NCI-H526 treated with DMSO at 0.1 percent for 48 hours (cell line): ENCODE results near the gene DELE1.
"Not testable (repeated sequence)": the region's sequence is repeated elsewhere in the genome, so short reads cannot be mapped to it uniquely, and the experiment has no call there.

Experiments
- DNase-seq: peaks from one replicate; lab custom pipeline; 2025; lab: John Stamatoyannopoulos, UW

Gene DELE1

GRCh38 chr5:141922827-141923447, 734 bp upstream of the DELE1 start:
- not testable (repeated sequence) for DNase-seq

GRCh38 chr5:141926434-141926833, 2.8 kb downstream of the DELE1 start:
- no peak for DNase-seq

- no peak for DNase-seq
These were observed 4.4 kb downstream of the DELE1 start for GRCh38 chr5:141928051-141928450.

- DNase-seq: no peak
These were observed 5.9 kb downstream of the DELE1 start for GRCh38 chr5:141929398-141930058.

GRCh38 chr5:141931694-141932093, 8.0 kb downstream of the DELE1 start:
- DNase-seq: no peak

GRCh38 chr5:141933151-141933550, 9.5 kb downstream of the DELE1 start:
- no peak for DNase-seq

- peak; percentile 6 for DNase-seq
These were observed 10.6 kb downstream of the DELE1 start for GRCh38 chr5:141934099-141934844.

GRCh38 chr5:141935538-141935937, 11.9 kb downstream of the DELE1 start:
- DNase-seq: no peak

GRCh38 chr5:141940695-141941271, 17.1 kb downstream of the DELE1 start:
- DNase-seq: no peak

GRCh38 chr5:141941307-141941706, 17.6 kb downstream of the DELE1 start:
- DNase-seq: no peak

- no peak for DNase-seq
These were observed 18.1 kb downstream of the DELE1 start for GRCh38 chr5:141941779-141942178.

- no peak for DNase-seq
These were observed 18.6 kb downstream of the DELE1 start for GRCh38 chr5:141942185-141942857.

GRCh38 chr5:141944076-141944475, 20.4 kb downstream of the DELE1 start:
- no peak for DNase-seq

- no peak for DNase-seq
These were observed 21.9 kb downstream of the DELE1 start for GRCh38 chr5:141945511-141946051.

GRCh38 chr5:141947316-141947715, 23.6 kb downstream of the DELE1 start:
- DNase-seq: no peak

GRCh38 chr5:141948812-141949211, 25.1 kb downstream of the DELE1 start:
- no peak for DNase-seq

GRCh38 chr5:141949511-141949910, 25.8 kb downstream of the DELE1 start:
- DNase-seq: no peak

- no peak for DNase-seq
These were observed 26.7 kb downstream of the DELE1 start for GRCh38 chr5:141950207-141951005.

GRCh38 chr5:141951332-141951781, 27.7 kb downstream of the DELE1 start:
- DNase-seq: no peak

GRCh38 chr5:141952020-141952419, 28.3 kb downstream of the DELE1 start:
- DNase-seq: no peak

- no peak for DNase-seq
These were observed 30.5 kb downstream of the DELE1 start for GRCh38 chr5:141954194-141954593.
